ENCODE results near the gene IFFO2.

The IFFO2 gene

GRCh38 chr1:18920931-18921330 is 35.5 kb downstream of the IFFO2 start:
- Histone ChIP-seq H2AK5ac (ENCODE audit: low read length) (peak overlapping the region; percentile 36), H4K91ac (ENCODE audit: low read depth, low read length) (peak overlapping the region; percentile 46), H3K4ac (ENCODE audit: low read depth, low read length) (peak overlapping the region; percentile 12), H4K12ac (ENCODE audit: low read depth, low read length) (no peak overlapping the region), H3K23ac (ENCODE audit: low read length) (no peak overlapping the region), H3K4me3 (ENCODE audit: low read depth, low read length) (no peak overlapping the region), H2BK5ac (ENCODE audit: low read depth, low read length, poor library complexity) (no peak overlapping the region), H2AFZ (ENCODE audit: insufficient read depth, low read length, poor library complexity) (no peak overlapping the region), H3K79me2 (ENCODE audit: control insufficient read depth, insufficient read depth, low read length, poor library complexity) (peaks cover 20% of the 10 kb centered on the region), H3K27ac (ENCODE audit: low read depth, low read length) (no peak overlapping the region), H3K9ac (ENCODE audit: low read length) (no peak overlapping the region), H3K79me1 (ENCODE audit: low read length) (peaks cover 48% of the 10 kb centered on the region), H3K4me1 (ENCODE audit: control insufficient read depth in 1 of 2, insufficient read depth in 2 of 2, low read length in 2 of 2) (peaks cover 47 to 53% of the 10 kb centered on the region in 2 experiments), H3K9me3 (ENCODE audit: insufficient read depth, low read depth, low read length) (no peaks in the 10 kb centered on the region), H3K27me3 (ENCODE audit: insufficient read depth, low read length) (no peaks in the 10 kb centered on the region), H3K4me2 (ENCODE audit: low read length) (no peak overlapping the region), H2BK12ac (ENCODE audit: low read length) (peak overlapping the region; percentile 3), H3K18ac (ENCODE audit: low read length) (peak overlapping the region; percentile 43), H3K36me3 (ENCODE audit: control insufficient read depth in 1 of 2, insufficient read depth in 2 of 2, low read length in 2 of 2) (peaks cover 30 to 32% of the 10 kb centered on the region in 2 experiments), H2BK120ac (ENCODE audit: insufficient read depth, low read length, poor library complexity) (no peak overlapping the region), H3K14ac (ENCODE audit: low read length) (peak overlapping the region; percentile 10), H4K8ac (ENCODE audit: low read depth, low read length) (no peak overlapping the region)
- DNase-seq, result no peak
- WGBS (ENCODE audit: extremely low coverage, insufficient coverage, insufficient read length), result no CpG with 5 or more reads among the region's 7 CpGs

- Histone ChIP-seq H2AFZ (ENCODE audit: insufficient read depth, low read length, poor library complexity) (no peak overlapping the region), H3K14ac (ENCODE audit: low read length) (no peak overlapping the region), H3K79me1 (ENCODE audit: low read length) (peaks cover 48% of the 10 kb centered on the region), H3K4me3 (ENCODE audit: low read depth, low read length) (no peak overlapping the region), H3K27ac (ENCODE audit: low read depth, low read length) (peak overlapping the region; percentile 53), H3K23ac (ENCODE audit: low read length) (no peak overlapping the region), H2AK5ac (ENCODE audit: low read length) (no peak overlapping the region), H3K4ac (ENCODE audit: low read depth, low read length) (peak overlapping the region; percentile 48), H3K9me3 (ENCODE audit: insufficient read depth, low read depth, low read length) (no peaks in the 10 kb centered on the region), H3K9ac (ENCODE audit: low read length) (no peak overlapping the region), H3K27me3 (ENCODE audit: insufficient read depth, low read length) (no peaks in the 10 kb centered on the region), H3K4me1 (ENCODE audit: control insufficient read depth in 1 of 2, insufficient read depth in 2 of 2, low read length in 2 of 2) (peaks cover 48 to 55% of the 10 kb centered on the region in 2 experiments), H2BK12ac (ENCODE audit: low read length) (peak overlapping the region; percentile 87), H3K36me3 (ENCODE audit: control insufficient read depth in 1 of 2, insufficient read depth in 2 of 2, low read length in 2 of 2) (peaks cover 37 to 38% of the 10 kb centered on the region in 2 experiments), H4K8ac (ENCODE audit: low read depth, low read length) (no peak overlapping the region), H4K12ac (ENCODE audit: low read depth, low read length) (no peak overlapping the region), H2BK120ac (ENCODE audit: insufficient read depth, low read length, poor library complexity) (peak overlapping the region; percentile 83), H3K4me2 (ENCODE audit: low read length) (no peak overlapping the region), H3K79me2 (ENCODE audit: control insufficient read depth, insufficient read depth, low read length, poor library complexity) (peaks cover 20% of the 10 kb centered on the region), H2BK5ac (ENCODE audit: low read depth, low read length, poor library complexity) (peak overlapping the region; percentile 76), H3K18ac (ENCODE audit: low read length) (no peak overlapping the region), H4K91ac (ENCODE audit: low read depth, low read length) (peak overlapping the region; percentile 78)
- no CpG with 5 or more reads among the region's 12 CpGs for WGBS (ENCODE audit: extremely low coverage, insufficient coverage, insufficient read length)
- no peak for DNase-seq
Measured at GRCh38 chr1:18919956-18920355, 36.5 kb downstream of the IFFO2 start.

- Histone ChIP-seq H3K4me2 (ENCODE audit: low read length) (no peak overlapping the region), H3K4me1 (ENCODE audit: control insufficient read depth in 1 of 2, insufficient read depth in 2 of 2, low read length in 2 of 2) (peaks cover 48 to 54% of the 10 kb centered on the region in 2 experiments), H3K79me2 (ENCODE audit: control insufficient read depth, insufficient read depth, low read length, poor library complexity) (peaks cover 20% of the 10 kb centered on the region), H3K23ac (ENCODE audit: low read length) (no peak overlapping the region), H4K12ac (ENCODE audit: low read depth, low read length) (no peak overlapping the region), H4K8ac (ENCODE audit: low read depth, low read length) (peak overlapping the region; percentile 55), H3K27me3 (ENCODE audit: insufficient read depth, low read length) (no peaks in the 10 kb centered on the region), H3K79me1 (ENCODE audit: low read length) (peaks cover 48% of the 10 kb centered on the region), H3K9me3 (ENCODE audit: insufficient read depth, low read depth, low read length) (no peaks in the 10 kb centered on the region), H3K4ac (ENCODE audit: low read depth, low read length) (peak overlapping the region; percentile 48), H3K9ac (ENCODE audit: low read length) (no peak overlapping the region), H2AK5ac (ENCODE audit: low read length) (peak overlapping the region; percentile 90), H3K36me3 (ENCODE audit: control insufficient read depth in 1 of 2, insufficient read depth in 2 of 2, low read length in 2 of 2) (peaks cover 37 to 38% of the 10 kb centered on the region in 2 experiments), H3K27ac (ENCODE audit: low read depth, low read length) (peak overlapping the region; percentile 53), H3K14ac (ENCODE audit: low read length) (peak overlapping the region; percentile 78), H3K18ac (ENCODE audit: low read length) (peak overlapping the region; percentile 88), H2AFZ (ENCODE audit: insufficient read depth, low read length, poor library complexity) (no peak overlapping the region), H3K4me3 (ENCODE audit: low read depth, low read length) (no peak overlapping the region), H4K91ac (ENCODE audit: low read depth, low read length) (peak overlapping the region; percentile 78), H2BK5ac (ENCODE audit: low read depth, low read length, poor library complexity) (peak overlapping the region; percentile 76), H2BK120ac (ENCODE audit: insufficient read depth, low read length, poor library complexity) (peak overlapping the region; percentile 83), H2BK12ac (ENCODE audit: low read length) (peak overlapping the region; percentile 87)
- no CpG with 5 or more reads among the region's 31 CpGs for WGBS (ENCODE audit: extremely low coverage, insufficient coverage, insufficient read length)
- DNase-seq, result no peak
Measured at GRCh38 chr1:18919197-18919905, 37.1 kb downstream of the IFFO2 start.

GRCh38 chr1:18918417-18918816 is 38.1 kb downstream of the IFFO2 start:
- Histone ChIP-seq H3K36me3 (ENCODE audit: control insufficient read depth in 1 of 2, insufficient read depth in 2 of 2, low read length in 2 of 2) (peaks cover 38 to 39% of the 10 kb centered on the region in 2 experiments), H3K79me1 (ENCODE audit: low read length) (peaks cover 42% of the 10 kb centered on the region), H3K4me3 (ENCODE audit: low read depth, low read length) (no peak overlapping the region), H3K4ac (ENCODE audit: low read depth, low read length) (peak overlapping the region; percentile 43), H3K23ac (ENCODE audit: low read length) (no peak overlapping the region), H4K8ac (ENCODE audit: low read depth, low read length) (peak overlapping the region; percentile 25), H2BK12ac (ENCODE audit: low read length) (peak overlapping the region; percentile 68), H3K79me2 (ENCODE audit: control insufficient read depth, insufficient read depth, low read length, poor library complexity) (peaks cover 16% of the 10 kb centered on the region), H3K27ac (ENCODE audit: low read depth, low read length) (no peak overlapping the region), H3K4me2 (ENCODE audit: low read length) (no peak overlapping the region), H3K4me1 (ENCODE audit: control insufficient read depth in 1 of 2, insufficient read depth in 2 of 2, low read length in 2 of 2) (peaks cover 42 to 51% of the 10 kb centered on the region in 2 experiments), H3K9me3 (ENCODE audit: insufficient read depth, low read depth, low read length) (no peaks in the 10 kb centered on the region), H4K12ac (ENCODE audit: low read depth, low read length) (no peak overlapping the region), H3K9ac (ENCODE audit: low read length) (no peak overlapping the region), H2BK120ac (ENCODE audit: insufficient read depth, low read length, poor library complexity) (peak overlapping the region; percentile 75), H2AK5ac (ENCODE audit: low read length) (peak overlapping the region; percentile 89), H3K14ac (ENCODE audit: low read length) (peak overlapping the region; percentile 63), H2BK5ac (ENCODE audit: low read depth, low read length, poor library complexity) (peak overlapping the region; percentile 37), H3K18ac (ENCODE audit: low read length) (peak overlapping the region; percentile 63), H4K91ac (ENCODE audit: low read depth, low read length) (peak overlapping the region; percentile 78), H3K27me3 (ENCODE audit: insufficient read depth, low read length) (no peaks in the 10 kb centered on the region), H2AFZ (ENCODE audit: insufficient read depth, low read length, poor library complexity) (no peak overlapping the region)
- DNase-seq, result no peak
- WGBS (ENCODE audit: extremely low coverage, insufficient coverage, insufficient read length), result no CpG with 5 or more reads among the region's 14 CpGs

Data from trophoblast cell (in vitro differentiated cells and primary cell).